ENCODE results near the gene CHMP2B. TPM values are rescaled to one million over a fixed set of nuclear protein-coding genes. Genes with fewer than 3 reads are reported as not detected.

CHMP2B gene, protein sequence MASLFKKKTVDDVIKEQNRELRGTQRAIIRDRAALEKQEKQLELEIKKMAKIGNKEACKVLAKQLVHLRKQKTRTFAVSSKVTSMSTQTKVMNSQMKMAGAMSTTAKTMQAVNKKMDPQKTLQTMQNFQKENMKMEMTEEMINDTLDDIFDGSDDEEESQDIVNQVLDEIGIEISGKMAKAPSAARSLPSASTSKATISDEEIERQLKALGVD
- total RNA-seq, result 28.2 and 28.5 TPM in 2 replicates

DNA sequence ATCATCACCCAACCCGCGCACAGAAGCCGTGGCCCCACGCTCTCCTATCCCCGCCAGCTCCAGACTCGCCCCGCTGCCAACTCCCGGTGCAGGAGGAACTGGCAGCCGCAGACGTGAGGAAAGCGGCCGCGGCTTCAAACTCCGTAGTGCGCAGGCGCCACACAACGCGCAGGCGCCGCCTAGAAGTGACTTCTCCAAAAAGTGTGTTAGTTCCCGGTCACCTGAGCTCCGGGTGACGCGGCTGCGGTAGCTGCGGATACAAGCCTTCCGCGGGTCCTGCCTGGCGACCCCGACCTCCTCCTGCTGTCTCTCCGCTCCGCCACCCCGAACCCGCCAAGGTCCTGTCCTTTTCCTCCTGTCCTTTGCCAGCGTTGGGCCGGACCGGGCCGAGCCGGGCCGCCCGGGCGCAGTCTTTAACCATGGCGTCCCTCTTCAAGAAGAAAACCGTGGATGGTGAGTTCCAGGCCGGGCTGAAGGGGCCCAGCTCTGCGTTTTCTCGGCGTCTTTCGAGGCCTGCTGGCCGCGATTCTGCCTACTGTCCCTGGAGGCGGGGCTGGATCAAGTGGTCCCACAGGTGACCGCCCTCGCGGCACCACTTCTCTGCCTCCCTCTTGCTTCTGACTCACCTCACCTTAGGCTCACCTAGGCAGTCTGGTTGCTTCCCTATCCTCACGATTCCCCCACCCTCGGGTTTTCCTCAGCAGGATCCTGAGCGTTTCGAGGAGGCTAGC is at the start of gene CHMP2B:
Gene CHMP2B (plus strand): TSS at position 206 of the 731 bp plus-strand sequence. CDS start 214 bp downstream, at position 420.
- peak; percentile 33 for DNase-seq (ENCODE audit: extremely low read depth, low read depth, low spot score)

DNA sequence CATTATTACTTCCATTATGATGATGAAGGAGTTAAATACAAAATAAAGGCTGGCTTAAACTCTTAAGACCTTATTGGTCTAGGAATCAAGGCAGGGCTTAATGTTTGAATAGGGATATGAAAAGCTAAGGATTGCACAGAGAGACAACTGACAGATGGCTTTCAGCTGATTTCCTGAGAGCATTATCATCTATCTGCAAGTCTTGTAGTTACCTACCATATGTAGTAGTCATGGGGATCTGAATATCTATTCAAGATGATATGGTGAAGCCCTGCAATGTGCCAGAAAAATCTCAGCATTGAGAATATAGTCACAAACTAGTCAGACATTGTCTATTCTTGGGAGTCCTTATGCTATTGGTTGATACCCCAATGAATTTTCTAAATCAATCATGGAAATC is 47.5 kb upstream of the CHMP2B start:
- DNase-seq (ENCODE audit: extremely low read depth, low read depth, low spot score), result no peak

DNA sequence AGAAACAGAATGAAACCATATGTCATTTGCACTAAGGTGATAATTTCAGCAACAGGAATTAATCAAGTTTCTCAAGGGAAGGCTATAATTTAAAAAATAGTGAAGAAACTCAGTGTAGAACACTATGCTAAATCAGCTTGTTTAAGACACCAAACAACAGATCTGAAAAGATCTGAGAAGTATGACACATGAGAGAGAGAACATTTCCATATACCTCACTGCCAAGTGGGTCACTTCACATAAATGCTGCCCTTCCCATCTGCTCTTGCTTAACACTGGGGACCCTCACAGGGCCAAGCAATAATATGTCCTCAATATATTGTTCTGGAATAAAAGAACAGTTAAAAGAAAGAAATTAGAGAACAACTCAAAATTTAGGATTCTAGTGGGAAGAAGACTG is 45.6 kb upstream of the CHMP2B start:
- no peak for DNase-seq (ENCODE audit: extremely low read depth, low read depth, low spot score)

DNA sequence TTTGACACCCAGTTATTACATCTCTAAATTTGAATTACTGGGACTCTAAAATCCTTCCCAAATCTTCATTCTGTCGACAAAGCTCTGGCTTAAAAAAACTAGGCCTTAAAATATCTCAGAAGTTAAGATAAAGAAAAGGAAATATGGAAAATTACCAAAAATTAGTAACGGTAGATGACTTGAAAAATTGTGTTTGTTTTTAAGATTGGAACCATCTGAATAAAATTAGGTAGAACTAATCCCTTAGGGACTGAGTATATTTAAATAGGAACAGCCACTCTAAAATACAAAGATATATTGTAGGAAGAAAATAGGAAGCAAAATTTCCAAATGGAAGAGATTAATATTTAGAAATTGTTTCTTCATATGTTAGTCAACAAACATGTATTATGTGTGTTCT is 45.1 kb upstream of the CHMP2B start:
- DNase-seq (ENCODE audit: extremely low read depth, low read depth, low spot score), result no peak

DNA sequence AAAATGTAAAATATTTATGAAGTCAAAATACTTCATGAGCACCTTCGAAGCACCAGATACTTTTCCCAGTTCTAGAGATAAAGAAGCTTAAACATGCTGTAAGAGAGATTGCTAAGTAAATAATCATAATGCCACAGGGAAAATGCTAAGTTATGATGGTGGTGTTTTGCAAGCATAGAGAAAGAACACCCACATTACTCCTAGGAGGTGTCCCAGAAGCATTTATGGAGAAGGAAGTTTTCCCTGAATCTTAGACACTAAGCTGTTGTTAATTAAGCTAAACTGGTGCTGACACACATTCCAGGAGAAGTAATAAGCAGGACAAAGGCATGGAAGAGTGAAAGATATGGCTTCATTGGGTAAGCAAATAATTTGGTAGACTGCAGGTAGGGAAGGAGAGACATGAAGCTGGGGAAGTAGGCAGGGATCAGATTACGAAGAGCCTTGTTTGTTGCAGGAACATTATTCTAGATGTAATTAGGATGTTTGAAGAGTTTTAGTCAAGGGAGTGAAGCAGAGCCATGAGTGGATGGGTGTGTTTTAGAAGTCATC is 40.4 kb upstream of the CHMP2B start:
- DNase-seq (ENCODE audit: extremely low read depth, low read depth, low spot score), result no peak

DNA sequence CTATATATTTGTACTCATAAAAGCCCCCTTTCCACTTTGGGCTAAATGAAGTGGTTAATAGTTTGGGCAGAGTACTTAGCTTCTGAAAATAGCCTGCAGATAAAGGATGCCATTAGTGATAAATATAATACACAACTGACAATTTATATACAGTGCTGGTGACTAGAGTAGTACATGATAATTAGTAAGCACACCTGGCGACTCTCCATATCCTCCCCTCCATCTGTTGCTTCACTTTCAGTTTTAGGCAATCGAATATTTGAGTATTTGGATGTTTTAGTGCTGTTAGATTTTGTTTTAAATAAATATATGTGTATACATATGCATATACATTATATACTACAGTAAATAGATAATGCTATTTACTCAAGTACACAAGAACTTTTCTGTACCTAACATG is 35.9 kb upstream of the CHMP2B start:
- no peak for DNase-seq (ENCODE audit: extremely low read depth, low read depth, low spot score)

DNA sequence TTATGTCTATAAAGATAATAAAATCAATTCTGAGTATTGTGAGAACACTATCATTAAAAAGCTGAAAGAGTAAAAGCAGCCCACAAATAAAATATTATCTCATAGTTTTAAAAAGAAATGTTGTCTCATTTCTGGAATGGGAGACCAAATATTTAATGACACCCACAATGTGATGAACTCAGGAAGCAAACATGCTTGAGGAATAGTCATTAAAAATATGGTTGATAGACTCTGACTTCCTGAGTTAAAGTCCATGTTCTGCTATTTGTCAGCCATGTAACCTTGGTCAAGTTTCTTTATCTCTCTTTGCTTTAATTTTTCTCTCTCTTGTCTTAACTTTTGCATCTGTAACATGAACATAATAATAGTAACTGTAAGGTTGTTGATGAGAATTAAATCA is 35.5 kb upstream of the CHMP2B start:
- DNase-seq (ENCODE audit: extremely low read depth, low read depth, low spot score), result no peak

DNA sequence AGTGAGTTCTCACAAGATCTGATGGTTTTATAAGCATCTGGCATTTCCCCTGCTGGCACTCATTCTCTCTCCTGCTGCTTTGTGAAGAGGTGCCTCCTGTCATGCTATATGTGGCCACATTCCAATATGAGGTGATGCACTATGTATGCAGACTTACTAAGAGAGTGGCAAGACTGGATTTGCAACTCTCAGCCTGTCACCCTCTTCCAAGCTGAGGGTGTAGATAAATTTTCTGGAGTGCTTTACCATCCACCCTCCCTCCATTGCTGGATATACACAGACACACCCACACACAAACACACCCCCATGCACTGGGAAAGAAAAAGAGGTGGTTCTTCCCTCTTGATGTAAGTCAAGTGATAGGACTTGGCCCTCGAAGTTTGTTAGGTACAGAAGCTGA is 30.2 kb upstream of the CHMP2B start:
- no peak for DNase-seq (ENCODE audit: extremely low read depth, low read depth, low spot score)

DNA sequence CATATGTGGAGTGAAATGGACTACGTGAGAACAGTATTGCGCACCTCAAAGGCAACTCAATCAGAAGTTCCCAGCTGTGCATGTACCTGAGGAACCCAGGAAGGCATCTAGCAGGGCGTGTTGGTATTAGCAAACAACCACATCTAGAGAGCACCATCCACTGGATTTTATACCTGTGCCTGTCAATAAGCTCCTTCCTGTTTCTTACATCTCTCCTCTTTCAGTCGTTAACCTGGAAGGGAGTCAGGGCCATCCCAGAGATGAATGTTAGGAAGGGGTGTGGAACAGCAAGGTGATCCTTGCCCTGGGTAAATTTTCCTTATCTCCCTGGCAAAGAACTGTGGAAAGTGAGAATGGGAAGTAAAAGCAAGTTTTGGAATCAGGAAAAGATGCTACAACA is 29.6 kb upstream of the CHMP2B start:
- no peak for DNase-seq (ENCODE audit: extremely low read depth, low read depth, low spot score)

DNA sequence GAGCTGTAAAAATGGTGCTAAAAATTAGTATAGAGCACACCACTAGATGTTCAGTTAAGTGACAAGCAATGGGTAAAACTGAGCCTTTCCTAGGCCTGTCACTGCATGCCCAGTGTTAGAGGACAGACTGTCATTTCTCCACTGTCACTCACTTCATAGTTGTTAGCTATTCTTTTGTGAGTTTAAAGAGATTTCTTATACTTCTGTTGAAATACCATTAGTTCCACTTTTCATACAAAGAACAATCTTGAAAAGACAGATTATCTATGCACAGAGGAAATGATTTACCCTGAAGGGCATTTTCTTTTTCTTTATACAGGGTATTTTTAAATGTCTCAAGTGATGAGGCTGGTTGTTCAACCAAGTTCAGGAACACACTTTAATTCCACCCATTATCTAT is 28.3 kb upstream of the CHMP2B start:
- DNase-seq (ENCODE audit: extremely low read depth, low read depth, low spot score), result no peak

DNA sequence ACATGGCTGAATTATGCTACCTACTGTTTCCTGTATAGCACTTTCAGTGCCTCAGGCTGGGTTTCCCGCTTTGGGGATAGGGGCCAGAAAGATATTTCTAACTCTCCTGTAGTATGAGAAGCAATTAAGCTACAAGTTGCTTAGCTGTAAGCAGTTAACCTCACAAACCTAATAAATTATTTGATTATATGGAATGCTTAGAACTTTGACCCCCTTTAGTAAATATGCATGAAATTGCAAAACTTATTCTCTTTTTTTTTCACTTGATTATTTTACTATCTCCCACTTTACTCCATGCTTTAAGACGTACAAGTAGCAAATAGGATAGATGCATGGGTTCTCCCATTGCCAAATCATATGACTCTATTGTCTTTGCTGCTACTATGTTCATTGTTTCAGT is 27.5 kb upstream of the CHMP2B start:
- no peak for DNase-seq (ENCODE audit: extremely low read depth, low read depth, low spot score)

DNA sequence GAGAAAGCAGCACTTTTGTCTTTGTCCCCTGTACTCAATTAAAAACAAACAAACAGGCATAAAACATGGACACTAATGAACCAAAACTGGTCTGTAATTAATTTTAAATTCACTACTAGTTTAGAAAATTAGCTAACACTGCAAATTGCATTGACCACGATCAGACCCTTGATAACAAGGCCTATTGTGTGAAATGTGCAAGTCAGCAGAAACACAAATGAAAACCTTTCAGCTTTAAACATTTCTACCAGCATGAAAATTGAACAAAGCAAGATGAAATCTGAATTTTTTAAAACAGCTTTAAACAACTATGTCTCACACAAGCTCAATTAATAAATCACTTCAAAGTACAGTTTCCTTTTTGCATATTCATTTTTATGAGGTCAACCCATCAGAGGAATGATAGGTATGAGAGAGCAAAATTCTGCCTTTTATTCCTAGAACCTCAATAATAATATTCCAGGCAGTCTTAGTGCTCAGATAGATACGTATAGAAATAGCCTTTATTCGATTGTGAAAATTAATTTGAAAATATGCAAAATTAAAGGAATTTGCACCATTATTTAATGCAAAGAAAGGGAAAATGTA is 27.0 kb upstream of the CHMP2B start:
- DNase-seq (ENCODE audit: extremely low read depth, low read depth, low spot score), result no peak

DNA sequence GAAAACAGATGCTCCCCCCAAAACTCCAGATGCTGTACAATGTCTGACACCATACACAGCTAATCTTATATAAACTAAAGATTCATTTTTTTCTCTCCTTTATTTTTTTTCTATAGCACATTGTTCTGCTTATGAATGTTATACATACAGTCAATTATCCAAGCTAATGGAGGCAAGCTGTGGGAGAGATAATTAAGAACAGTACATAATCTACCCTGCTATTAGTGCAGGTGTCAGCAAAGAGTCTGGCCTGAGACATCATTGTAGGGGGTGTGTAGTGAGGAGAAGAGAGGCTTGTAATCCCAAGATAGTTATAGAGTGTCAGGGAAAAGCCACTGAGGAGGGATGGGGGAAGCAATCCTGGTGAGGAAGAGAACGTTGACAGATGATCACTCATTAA is 25.4 kb upstream of the CHMP2B start:
- DNase-seq (ENCODE audit: extremely low read depth, low read depth, low spot score), result no peak

DNA sequence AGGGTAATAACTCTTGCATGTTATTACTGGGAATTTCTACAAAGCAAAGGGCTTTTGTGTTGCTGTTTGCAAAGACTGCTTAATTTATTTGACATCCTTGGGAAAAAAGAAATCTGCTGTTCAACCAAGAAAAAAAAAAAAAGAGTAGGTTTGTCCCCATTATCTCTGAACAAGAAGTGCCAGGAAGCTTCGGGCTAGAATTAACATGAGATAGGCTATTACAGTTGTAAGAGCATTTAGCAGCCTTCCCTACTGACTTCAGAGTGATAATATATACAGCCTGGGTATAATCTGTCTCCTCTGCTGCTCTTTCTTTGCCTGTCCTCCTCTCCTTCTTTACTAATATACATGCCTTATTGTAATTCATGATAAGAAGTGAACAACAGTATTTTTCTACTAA is 23.3 kb upstream of the CHMP2B start:
- no peak for DNase-seq (ENCODE audit: extremely low read depth, low read depth, low spot score)

DNA sequence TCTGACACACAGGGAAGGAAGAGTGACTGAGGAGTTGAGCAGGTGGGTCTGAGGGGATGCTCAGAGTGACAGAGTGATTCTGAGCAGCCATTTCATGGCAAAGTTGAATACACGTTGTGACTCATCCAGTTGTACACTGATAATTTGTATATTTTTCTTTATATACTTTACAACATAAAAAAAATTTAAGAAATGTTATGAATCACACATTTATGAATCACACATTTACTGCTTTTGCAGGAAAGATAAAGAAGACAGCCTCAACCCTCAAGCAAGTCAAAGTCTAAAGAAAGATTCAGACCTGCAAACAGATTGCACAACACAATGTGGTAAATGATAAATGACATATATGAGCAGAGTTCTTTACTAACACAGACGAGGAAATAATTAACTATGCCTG is 21.0 kb upstream of the CHMP2B start:
- DNase-seq (ENCODE audit: extremely low read depth, low read depth, low spot score), result no peak

DNA sequence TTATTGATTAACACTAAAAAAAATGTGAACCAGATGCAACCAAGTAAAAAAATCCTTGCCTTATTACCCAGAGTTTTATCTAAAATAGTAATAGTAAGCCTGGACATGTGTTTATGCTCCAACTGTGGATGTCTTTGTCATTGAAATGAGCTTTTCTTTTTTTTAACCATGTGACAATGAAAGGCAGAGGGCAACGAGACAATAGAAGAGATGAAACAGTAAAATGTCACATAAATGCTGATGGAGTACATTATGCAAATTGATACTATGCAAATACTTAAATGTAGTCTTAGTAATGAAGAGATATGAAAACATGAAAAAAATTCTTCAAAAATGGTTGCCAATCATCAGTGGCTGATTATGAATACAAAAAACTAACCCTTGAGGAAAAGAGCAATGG is 20.5 kb upstream of the CHMP2B start:
- no peak for DNase-seq (ENCODE audit: extremely low read depth, low read depth, low spot score)

DNA sequence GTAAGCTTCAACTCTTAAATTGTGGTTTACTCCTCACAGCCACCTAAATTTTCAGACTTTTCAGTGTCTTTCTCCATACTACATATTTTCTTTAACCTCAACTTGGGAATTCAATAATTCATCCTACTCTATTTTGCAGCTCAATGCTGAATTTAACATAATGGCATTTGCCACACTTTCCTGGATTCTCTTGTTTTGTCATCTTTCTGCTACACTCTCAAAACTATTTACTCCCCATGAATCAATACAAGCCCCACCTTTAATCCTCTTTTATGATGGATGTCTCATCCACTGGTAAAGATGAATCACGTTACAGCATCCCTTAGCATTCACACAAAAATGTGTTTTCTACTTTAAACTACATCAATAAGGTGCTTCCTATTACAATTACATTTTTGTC is 19.6 kb upstream of the CHMP2B start:
- no peak for DNase-seq (ENCODE audit: extremely low read depth, low read depth, low spot score)

DNA sequence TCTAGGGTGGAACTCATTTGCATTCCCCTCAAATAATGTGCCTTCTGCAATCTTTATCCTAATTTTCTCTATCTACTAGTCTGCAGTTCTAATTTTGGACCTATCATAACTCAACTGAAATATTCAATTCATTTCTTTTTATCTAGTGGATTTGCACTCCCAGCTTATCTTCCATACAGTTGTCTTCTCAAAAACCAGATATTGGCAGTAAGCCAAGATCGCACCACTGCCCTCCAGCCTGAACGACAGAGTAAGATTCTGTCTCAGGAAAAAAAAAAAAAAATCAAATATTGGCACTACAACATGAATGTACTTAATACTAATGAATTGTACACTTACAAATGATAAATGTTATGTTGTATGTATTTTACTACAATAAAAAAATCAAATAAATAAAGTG is 18.0 kb upstream of the CHMP2B start:
- no peak for DNase-seq (ENCODE audit: extremely low read depth, low read depth, low spot score)

DNA sequence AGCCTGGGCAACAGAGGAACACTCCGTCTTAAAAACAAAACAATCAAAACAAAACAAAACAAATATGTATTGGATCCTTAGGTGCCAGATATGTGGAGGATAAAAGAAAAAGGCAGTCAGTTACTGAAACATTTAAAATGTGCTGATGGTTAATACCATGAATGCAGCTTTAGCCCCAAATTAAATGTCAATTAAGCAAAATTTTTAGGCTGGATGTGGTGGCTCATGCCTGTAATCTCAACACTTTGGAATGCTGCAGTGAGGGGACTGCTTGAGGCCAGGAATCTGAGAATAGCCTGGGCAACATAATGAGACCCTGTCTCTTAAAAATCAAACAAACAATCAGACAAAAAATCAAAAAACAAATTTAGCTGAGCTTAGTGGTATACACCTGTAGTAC is 8.5 kb upstream of the CHMP2B start:
- no peak for DNase-seq (ENCODE audit: extremely low read depth, low read depth, low spot score)

DNA sequence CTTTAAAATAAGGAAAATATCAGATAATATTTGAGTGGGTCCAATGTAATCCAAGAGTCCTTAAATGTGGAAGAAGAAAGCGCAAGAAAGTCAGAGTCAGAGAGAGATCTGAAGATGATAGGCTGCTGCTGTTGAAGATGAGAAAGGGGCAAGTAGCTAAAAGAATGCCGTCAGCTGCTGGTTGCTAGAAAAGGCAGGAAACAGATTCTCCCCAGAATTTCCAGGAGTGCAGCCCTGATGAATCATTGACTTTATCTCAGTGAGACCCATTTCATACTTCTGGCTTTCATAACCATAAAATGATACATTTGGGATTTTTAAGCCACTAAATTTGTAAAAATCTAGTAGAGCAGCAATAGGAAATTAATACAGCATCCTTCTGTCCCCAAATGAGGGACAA is 7.5 kb upstream of the CHMP2B start:
- DNase-seq (ENCODE audit: extremely low read depth, low read depth, low spot score), result no peak

DNA sequence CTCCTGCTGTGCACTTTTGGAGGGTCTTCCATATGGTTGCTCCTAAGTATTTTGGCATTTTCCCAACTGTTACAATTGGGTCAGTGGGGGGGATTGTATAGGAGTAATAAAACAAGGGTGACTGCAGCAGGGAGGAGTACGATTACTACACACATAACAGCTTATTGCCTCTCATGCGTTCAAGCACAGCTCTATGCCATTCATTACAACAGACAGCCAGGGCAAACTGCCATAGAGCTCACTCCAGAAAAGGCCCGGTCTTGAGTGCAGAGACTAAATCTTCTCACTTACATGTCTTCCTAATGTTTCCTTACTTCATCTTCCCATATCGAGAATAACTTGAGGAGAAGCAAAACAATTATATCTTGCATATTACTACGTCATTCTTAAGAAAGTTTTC is 1.4 kb upstream of the CHMP2B start:
- no peak for DNase-seq (ENCODE audit: extremely low read depth, low read depth, low spot score)

DNA sequence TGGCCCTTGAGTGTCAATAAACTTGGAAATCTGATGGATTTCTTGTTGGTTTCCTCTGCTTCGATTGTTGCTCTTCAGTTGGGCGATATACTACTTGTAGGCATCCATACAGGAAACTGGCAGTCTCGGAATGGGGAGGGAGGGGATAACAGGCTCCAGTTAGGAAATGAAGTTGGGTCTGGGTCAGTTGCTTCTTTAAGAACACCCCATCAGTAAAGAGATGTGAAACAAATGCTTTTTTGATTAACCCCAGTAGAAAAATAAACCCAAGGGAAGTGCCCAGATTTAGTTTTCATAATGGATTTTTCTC is 681 bp downstream of the CHMP2B start:
- no peak for DNase-seq (ENCODE audit: extremely low read depth, low read depth, low spot score)
